Heart left ventricle (tissue), 16 donors: ENCODE measurements around the gene MLST8. TPM values are rescaled to one million over a fixed set of nuclear protein-coding genes. Genes with fewer than 3 reads are reported as not detected.

ENCODE experiments used
- ATAC-seq, 4 donors: fragments of 200-7000 bp; cut with Tn5 transposase; one replicate each; pipeline ENCODE4 v1.9.1; 2020 to 2022; ENCODE audit warnings: moderate library complexity in 4 of 4, mild to moderate bottlenecking in 3 of 4, moderate number of reproducible peaks in 1 of 4
- DNase-seq, 5 donors: peaks; one replicate each; pipeline ENCODE4 v3.0.0-alpha.2; 2020
- H3K27ac ChIP-seq, 12 donors: fragments of 200-600 bp; sonication (generic) in 4 of 12; one replicate each; pipeline versions ENCODE4 v1.5.0 to v1.8.0; 2016 to 2022; ENCODE audit warnings: mild to moderate bottlenecking in 2 of 12
- H3K27me3 ChIP-seq, 9 donors: fragments of 200-600 bp; sonication (generic) in 2 of 9; one replicate each; pipeline versions ENCODE4 v1.5.1 to v1.8.0; 2016 to 2022; ENCODE audit warnings: mild to moderate bottlenecking in 3 of 9
- H3K36me3 ChIP-seq, 9 donors: fragments of 200-600 bp; sonication (generic) in 2 of 9; one replicate each; pipeline versions ENCODE4 v1.5.0 to v1.8.0; 2018 to 2022; ENCODE audit warnings: mild to moderate bottlenecking in 2 of 9
- H3K4me1 ChIP-seq, 12 donors: fragments of 200-600 bp; sonication (generic) in 4 of 12; one replicate each; pipeline versions ENCODE4 v1.5.0 to v1.8.0; 2016 to 2022; ENCODE audit warnings: mild to moderate bottlenecking in 3 of 12
- H3K4me3 ChIP-seq, 12 donors: fragments of 200-600 bp; sonication (generic) in 4 of 12; one replicate each; pipeline versions ENCODE4 v1.5.0 to v1.8.0; 2017 to 2022; ENCODE audit warnings: mild to moderate bottlenecking in 9 of 12, moderate library complexity in 4 of 12
- H3K9me3 ChIP-seq, 12 donors: fragments of 200-600 bp; sonication (generic) in 4 of 12; one replicate each; pipeline versions ENCODE4 v1.5.0 to v1.8.0; 2016 to 2022; ENCODE audit warnings: mild to moderate bottlenecking in 1 of 12
- POLR2A ChIP-seq, 2 donors: fragments of 450-650 bp; IDR thresholded peaks; one replicate each; pipeline ENCODE4 v1.6.1; 2017; ENCODE audit warnings: antibody characterized with exemption in 2 of 2, mild to moderate bottlenecking in 2 of 2, moderate library complexity in 2 of 2
- WGBS, 4 donors: extraction: QIAGEN DNeasy Blood & Tissue Kit in 2 of 4; methylation state at CpG; one replicate each; pipeline versions ENCODE4 v1.1.5 to v1.1.7; 2013 to 2018; 5-methylcytosine and 5-hydroxymethylcytosine counted together
- intact Hi-C, 10 donors: fragments of 100-400 bp; cut with DNase I; formaldehyde crosslinking; loops; one replicate each; pipeline versions ENCODE4 v1.11.1 to v1.14.2; 2022
- polyA plus RNA-seq, 2 donors: library from polyadenylated mRNA; stranded (reverse); fragments of 200-250 nt; gene quantifications; one replicate each; pipeline ENCODE4 v1.2.3, GENCODE V29; 2013
- total RNA-seq, 9 donors: library from RNA; depleted of rRNA in 2 of 9; stranded (reverse); fragments of >200 nt in 2 of 9; fragmentation: NEBNext Ultra II Directional in 3 of 9; extraction: Animal tissue kit (Norgen Biotek cat#: 25700) in 3 of 9; gene quantifications; one replicate each; pipeline versions ENCODE4 v1.1.0 to v1.2.4, GENCODE V29; 2016 to 2023
- TF ChIP-seq, protein P1 (sequence below), 12 donors: fragments of 200-600 bp; sonication (generic) in 4 of 12; IDR thresholded peaks; one replicate each; pipeline versions ENCODE4 v1.5.0 to v1.8.0; 2018 to 2022; ENCODE audit warnings: antibody characterized with exemption in 12 of 12, mild to moderate bottlenecking in 5 of 12
- donor health status: ischemic (EF 13 %, LVEDD 7.1; RV severe dilation, severe dysfunction).
- donor health status: healthy with polysubstance abuse.
- donor health status: DM: no; HTN: yes; CAD: no.
- donor health status: DM: no; HTN: no; CAD: no.
- donor health status: ischemic (EF 25% LVEDD 6.9; RV normal size, moderate dysfunction).
- donor health status: ischemic (EF 25% LVEDD 5.7; RV mildly dilated, moderate dysfunction).
- donor health status: healthy.
- donor health status: DM: yes; HTN: yes; CAD: no.
- donor health status: ischemic (EF 35%, LVEDD 5.7; RV mildly dilated, moderate dysfunction).
- donor health status: nonischemic (EF 11% LVEDD 7.7; RV severe dilation, severe dysfunction).
- donor health status: DM: yes; HTN: yes; CAD: no.
- donor health status: PGD.
- donor health status: ischemic (EF 29% LVEDD 5.4; RV normal size, mild dysfunction).
- donor health status: nonischemic (EF 23%, LVEDD 6.1; RV moderate dilation, normal function).

MLST8 gene
- total and polyA plus RNA-seq, 11 donors, result 19.8 to 49.0 (median 23.5) TPM

DNA sequence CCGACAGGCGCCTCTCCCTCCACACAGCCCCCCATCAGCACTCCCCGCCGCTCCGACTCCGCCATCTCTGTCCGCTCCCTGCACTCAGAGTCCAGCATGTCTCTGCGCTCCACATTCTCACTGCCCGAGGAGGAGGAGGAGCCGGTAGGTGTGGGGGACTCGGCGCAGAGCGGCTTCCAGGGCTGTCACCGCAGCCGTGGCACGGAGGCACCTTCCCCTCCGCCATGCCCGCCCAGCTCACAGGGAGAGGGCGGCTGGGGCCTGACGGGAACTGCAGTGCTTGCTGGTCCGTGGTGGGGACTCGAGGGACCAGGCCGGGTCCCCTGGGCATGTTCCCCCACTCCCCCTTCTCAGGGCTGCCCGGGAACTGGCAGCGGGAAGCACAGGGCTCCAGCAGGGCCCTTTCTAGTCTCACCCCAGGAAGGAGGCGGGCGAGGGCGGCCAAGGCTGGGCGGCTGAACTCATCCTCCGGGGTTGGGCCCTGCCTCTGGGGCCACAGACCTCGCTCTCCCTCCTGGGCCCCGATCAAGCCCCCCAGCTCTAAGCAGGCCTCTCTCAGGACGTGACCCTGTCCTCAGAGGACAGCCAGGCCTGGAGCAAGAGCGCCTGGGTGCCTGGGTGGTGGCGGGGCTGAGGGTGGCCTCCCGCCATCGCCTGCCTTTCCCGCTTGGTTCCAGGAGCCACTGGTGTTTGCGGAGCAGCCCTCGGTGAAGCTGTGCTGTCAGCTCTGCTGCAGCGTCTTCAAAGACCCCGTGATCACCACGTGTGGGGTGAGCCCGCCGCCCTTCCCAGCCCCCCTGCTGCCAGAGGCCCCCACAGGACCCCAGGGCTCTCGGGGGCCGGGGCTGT lies 34.4 kb upstream of the MLST8 start:
- intact Hi-C loops, result no loop called here
- H3K27ac ChIP-seq, result peak overlapping the region in 4 of 12 donors; percentile 13 to 73 (median 50)
- peaks cover 0 to 7% (median 0%) of the 10 kb centered on the region in 12 donors for H3K4me1 ChIP-seq
- no peaks in the 10 kb centered on the region for H3K9me3 ChIP-seq
- peak overlapping the region in 9 of 12 donors; percentile 5 to 48 (median 24) for H3K4me3 ChIP-seq
- 89 to 96% (median 92%) methylated on average over 20 to 47 of the region's 47 CpGs for WGBS, 4 donors
- TF ChIP-seq POLR2A (IDR thresholded peaks at IDR 0.05), result no peak
- TF ChIP-seq, protein P1, sequence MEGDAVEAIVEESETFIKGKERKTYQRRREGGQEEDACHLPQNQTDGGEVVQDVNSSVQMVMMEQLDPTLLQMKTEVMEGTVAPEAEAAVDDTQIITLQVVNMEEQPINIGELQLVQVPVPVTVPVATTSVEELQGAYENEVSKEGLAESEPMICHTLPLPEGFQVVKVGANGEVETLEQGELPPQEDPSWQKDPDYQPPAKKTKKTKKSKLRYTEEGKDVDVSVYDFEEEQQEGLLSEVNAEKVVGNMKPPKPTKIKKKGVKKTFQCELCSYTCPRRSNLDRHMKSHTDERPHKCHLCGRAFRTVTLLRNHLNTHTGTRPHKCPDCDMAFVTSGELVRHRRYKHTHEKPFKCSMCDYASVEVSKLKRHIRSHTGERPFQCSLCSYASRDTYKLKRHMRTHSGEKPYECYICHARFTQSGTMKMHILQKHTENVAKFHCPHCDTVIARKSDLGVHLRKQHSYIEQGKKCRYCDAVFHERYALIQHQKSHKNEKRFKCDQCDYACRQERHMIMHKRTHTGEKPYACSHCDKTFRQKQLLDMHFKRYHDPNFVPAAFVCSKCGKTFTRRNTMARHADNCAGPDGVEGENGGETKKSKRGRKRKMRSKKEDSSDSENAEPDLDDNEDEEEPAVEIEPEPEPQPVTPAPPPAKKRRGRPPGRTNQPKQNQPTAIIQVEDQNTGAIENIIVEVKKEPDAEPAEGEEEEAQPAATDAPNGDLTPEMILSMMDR (IDR thresholded peaks at IDR 0.05), result no peak
- no peaks in the 10 kb centered on the region for H3K27me3 ChIP-seq
- no peak for ATAC-seq
- H3K36me3 ChIP-seq, result peaks cover 0 to 93% (median 49%) of the 10 kb centered on the region in 9 donors
- no peak for DNase-seq

DNA sequence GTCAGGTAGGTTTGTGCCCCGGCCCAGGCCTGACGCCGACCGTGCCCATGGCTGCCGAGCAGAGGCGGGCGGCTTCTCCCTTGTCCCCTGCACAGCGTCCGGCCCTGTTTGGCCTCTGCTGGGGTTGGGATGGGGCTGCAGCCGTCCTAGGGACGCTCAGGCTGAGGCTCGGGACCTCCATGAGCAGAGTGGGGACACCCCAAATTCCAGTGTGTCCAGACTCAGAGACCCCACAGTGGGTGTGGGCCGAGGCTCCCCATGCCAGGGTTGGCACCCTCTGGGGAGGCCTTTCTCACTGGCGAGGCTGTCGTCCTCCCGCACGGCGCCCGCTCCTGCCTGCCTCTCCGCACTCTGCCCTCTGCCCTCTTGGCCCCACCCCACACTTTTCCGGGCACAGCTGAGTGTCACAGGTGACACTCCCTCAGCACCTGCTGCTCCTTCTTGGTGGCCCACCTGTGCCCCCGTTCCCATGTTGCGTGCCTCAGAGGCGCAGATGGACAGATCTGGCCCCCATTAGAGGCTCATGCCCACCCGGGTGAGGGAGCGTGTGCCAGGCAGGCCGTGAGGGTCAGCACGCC lies 33.6 kb upstream of the MLST8 start:
- H3K36me3 ChIP-seq, result peaks cover 0 to 94% (median 51%) of the 10 kb centered on the region in 9 donors
- intact Hi-C loops, result no loop called here
- DNase-seq (no peak), ATAC-seq (no peak)
- H3K4me3 ChIP-seq, result no peak overlapping the region
- H3K27ac ChIP-seq, result no peak overlapping the region
- TF ChIP-seq, protein P1 (IDR thresholded peaks at IDR 0.05), result no peak
- TF ChIP-seq POLR2A (IDR thresholded peaks at IDR 0.05), result no peak
- H3K9me3 ChIP-seq, result no peaks in the 10 kb centered on the region
- H3K4me1 ChIP-seq, result peaks cover 0 to 7% (median 0%) of the 10 kb centered on the region in 12 donors
- WGBS, 4 donors, result 95 to 98% (median 97%) methylated on average over 23 to 28 of the region's 28 CpGs
- no peaks in the 10 kb centered on the region for H3K27me3 ChIP-seq

DNA sequence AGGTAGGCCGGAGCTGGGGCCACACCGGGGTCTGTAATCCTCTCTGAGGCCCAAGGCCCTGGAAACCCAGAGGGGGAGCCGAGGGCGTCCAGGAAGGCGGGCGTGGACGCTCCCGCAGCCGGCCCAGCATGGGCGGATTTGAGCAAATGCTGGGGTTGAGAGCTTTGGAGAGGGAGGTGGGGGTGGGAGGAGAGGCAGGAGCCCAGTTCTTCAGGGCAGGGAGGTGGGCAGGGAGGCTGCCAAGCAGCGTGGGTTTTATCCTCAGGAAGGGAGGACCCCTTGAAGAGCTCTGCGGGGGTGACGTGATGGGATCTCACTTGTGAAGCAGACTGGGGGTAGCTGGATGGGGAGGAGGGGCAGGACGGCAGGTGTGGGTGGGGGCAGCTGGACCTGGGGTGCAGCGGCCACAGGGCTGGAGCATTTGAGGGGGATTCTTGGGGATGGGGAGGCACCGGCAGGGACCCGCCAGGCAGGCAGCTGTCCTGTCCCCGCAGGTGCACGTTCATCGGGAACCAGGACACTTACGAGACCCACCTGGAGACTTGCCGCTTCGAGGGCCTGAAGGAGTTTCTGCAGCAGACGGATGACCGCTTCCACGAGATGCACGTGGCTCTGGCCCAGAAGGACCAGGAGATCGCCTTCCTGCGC lies 32.4 kb upstream of the MLST8 start:
- H3K27ac ChIP-seq, result no peak overlapping the region
- no peak for TF ChIP-seq POLR2A (IDR thresholded peaks at IDR 0.05)
- TF ChIP-seq, protein P1 (IDR thresholded peaks at IDR 0.05), result no peak
- peaks cover 0 to 7% (median 0%) of the 10 kb centered on the region in 12 donors for H3K4me1 ChIP-seq
- intact Hi-C loops, result no loop called here
- no peak overlapping the region for H3K4me3 ChIP-seq
- no peak for ATAC-seq
- no peaks in the 10 kb centered on the region for H3K27me3 ChIP-seq
- DNase-seq, result no peak
- peaks cover 0 to 83% (median 55%) of the 10 kb centered on the region in 9 donors for H3K36me3 ChIP-seq
- WGBS, 4 donors, result 92 to 96% (median 94%) methylated on average over 28 to 29 of the region's 29 CpGs
- H3K9me3 ChIP-seq, result no peaks in the 10 kb centered on the region

DNA sequence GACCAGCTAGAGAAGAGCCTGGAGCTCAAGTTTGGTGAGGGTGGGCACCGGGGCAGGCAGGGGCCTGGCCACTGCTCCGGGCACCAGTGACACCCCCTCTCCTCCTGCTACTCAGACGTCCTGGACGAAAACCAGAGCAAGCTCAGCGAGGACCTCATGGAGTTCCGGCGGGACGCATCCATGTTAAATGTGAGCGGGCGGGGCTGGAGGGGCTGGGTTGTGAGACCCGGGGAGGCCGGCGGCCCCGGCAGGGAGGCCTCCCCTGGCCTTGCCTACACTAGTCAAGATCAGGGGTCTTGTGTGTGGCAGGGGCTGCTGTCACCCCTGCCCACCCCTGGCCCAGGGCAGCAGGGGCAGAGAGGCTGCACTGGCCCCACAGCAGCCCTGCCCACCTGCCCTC lies 31.9 kb upstream of the MLST8 start:
- H3K9me3 ChIP-seq, result no peaks in the 10 kb centered on the region
- no peak overlapping the region for H3K4me3 ChIP-seq
- no peaks in the 10 kb centered on the region for H3K27me3 ChIP-seq
- peaks cover 0 to 7% (median 0%) of the 10 kb centered on the region in 12 donors for H3K4me1 ChIP-seq
- WGBS, 4 donors, result 80 to 90% (median 88%) methylated on average over 6 to 14 of the region's 14 CpGs
- intact Hi-C loops, result no loop called here
- DNase-seq (no peak), ATAC-seq (no peak)
- H3K36me3 ChIP-seq, result peaks cover 0 to 78% (median 57%) of the 10 kb centered on the region in 9 donors
- H3K27ac ChIP-seq, result no peak overlapping the region
- TF ChIP-seq POLR2A (IDR thresholded peaks at IDR 0.05), result no peak
- TF ChIP-seq, protein P1 (IDR thresholded peaks at IDR 0.05), result no peak
